K562 (cell line): ENCODE results near the gene SLC29A3.

Experiments
- COPS2 ChIP-seq: fragments of 450-650 bp; conservative IDR thresholded peaks from 2 replicates; pipeline ENCODE4 v1.6.1; 2016; ENCODE audit warnings: mild to moderate bottlenecking, moderate library complexity
- KLF1 ChIP-seq: fragments of 450-650 bp; IDR thresholded peaks from 2 replicates; pipeline ENCODE4 v1.6.1; 2016; ENCODE audit warnings: missing genetic modification characterization, missing compliant biosample characterization
- MYBL2 ChIP-seq, 2 experiments: fragments of 450-650 bp in 1 of 2; sonication (generic) in 1 of 2; formaldehyde crosslinking in 1 of 2; IDR thresholded peaks; 2 replicates each; pipeline versions ENCODE4 v1.6.1 to v1.8.1; 2017 to 2022; ENCODE audit warnings: borderline replicate concordance in 1 of 2, inconsistent platforms in 1 of 2, low read depth in 1 of 2, mild to moderate bottlenecking in 1 of 2, missing genetic modification reagents in 1 of 2, moderate library complexity in 1 of 2
- NUFIP1 ChIP-seq: fragments of 450-650 bp; IDR thresholded peaks from 2 replicates; pipeline ENCODE4 v1.6.1; 2018; ENCODE audit not compliant: partially characterized antibody
- POLR2A ChIP-seq: fragments of 450-650 bp; conservative IDR thresholded peaks from 2 replicates; pipeline ENCODE4 v1.6.1; 2016
- ZKSCAN8 ChIP-seq: fragments of 200-800 bp; sonication (Bioruptor generic); IDR thresholded peaks from 2 replicates; pipeline ENCODE4 v1.6.1; 2016; ENCODE audit warnings: missing genetic modification characterization, missing compliant biosample characterization
- TF ChIP-seq, protein P1 (sequence below): fragments of 250-450 bp; sonication (Bioruptor Pico); IDR thresholded peaks from 2 replicates; pipeline ENCODE4 v1.5.0; 2021; ENCODE audit warnings: mild to moderate bottlenecking, moderate library complexity
- TF ChIP-seq, protein P2 (sequence below): fragments of 250-450 bp; sonication (Bioruptor Pico); IDR thresholded peaks from 2 replicates; pipeline ENCODE4 v1.4.0; 2020; ENCODE audit warnings: borderline replicate concordance

DNA sequence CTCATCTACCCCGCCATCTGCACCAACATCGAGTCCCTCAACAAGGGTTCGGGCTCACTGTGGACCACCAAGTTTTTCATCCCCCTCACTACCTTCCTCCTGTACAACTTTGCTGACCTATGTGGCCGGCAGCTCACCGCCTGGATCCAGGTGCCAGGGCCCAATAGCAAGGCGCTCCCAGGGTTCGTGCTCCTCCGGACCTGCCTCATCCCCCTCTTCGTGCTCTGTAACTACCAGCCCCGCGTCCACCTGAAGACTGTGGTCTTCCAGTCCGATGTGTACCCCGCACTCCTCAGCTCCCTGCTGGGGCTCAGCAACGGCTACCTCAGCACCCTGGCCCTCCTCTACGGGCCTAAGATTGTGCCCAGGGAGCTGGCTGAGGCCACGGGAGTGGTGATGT, 43.1 kb downstream of the SLC29A3 start:
- TF ChIP-seq, protein P1, sequence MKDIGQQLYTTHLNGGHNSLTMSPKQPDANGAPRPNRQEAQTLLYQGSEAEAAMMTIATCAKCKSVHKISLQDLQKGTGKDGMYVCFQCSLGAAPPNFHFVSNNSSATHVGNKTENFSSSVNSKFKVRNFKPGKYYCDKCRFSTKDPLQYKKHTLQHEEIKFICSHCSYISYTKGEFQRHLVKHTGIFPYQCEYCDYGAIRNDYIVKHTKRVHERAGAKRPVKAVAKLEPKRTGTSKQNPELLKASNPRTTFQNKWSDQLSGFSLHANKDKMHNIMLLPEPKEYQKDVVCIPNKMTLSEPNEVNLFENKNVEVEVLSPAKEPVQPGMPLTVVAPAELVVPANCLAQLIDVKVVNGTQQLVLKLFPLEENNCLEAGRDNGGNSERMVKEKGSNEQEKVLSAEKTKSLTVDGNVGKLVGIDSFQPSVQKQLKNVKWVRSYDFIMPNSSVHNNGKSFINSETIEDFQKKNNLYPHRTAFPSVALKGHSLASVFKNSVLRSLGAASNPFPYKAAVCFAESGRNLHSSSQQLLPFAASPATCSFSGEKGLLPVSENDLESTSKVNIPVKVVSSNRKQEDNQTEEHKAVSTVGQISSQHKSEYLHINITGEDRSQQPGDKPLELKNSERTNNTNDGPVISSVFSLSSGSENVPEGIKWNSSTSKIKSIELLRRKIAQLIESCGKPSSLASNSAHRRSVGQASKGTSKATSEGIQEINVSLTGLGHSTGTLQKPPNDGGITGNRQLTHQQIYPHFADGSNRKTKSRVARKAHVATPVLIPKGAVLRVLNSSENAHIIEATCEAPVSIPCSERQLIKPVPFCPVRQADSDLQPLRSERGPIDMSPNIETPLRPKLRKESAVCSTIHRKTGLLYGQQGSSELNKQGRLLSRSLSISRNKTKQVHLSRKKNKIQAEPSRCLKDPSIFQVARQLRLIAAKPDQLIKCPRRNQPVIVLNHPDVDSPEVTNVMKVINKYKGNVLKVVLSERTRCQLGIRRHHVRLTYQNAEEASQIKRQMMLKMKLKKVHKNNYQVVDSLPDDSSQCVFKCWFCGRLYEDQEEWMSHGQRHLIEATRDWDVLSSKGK (CRISPR knock-in tag), result no peak
- TF ChIP-seq ZKSCAN8 (no peak), KLF1 (no peak), NUFIP1 (no peak), MYBL2 (IDR thresholded peaks at IDR 0.05; ENCODE audit: low read depth) (no peak), MYBL2 (CRISPR knock-in tag; IDR thresholded peaks at IDR 0.05; ENCODE audit: borderline replicate concordance) (no peak), COPS2 (no peak), POLR2A (no peak)
- TF ChIP-seq, protein P2, sequence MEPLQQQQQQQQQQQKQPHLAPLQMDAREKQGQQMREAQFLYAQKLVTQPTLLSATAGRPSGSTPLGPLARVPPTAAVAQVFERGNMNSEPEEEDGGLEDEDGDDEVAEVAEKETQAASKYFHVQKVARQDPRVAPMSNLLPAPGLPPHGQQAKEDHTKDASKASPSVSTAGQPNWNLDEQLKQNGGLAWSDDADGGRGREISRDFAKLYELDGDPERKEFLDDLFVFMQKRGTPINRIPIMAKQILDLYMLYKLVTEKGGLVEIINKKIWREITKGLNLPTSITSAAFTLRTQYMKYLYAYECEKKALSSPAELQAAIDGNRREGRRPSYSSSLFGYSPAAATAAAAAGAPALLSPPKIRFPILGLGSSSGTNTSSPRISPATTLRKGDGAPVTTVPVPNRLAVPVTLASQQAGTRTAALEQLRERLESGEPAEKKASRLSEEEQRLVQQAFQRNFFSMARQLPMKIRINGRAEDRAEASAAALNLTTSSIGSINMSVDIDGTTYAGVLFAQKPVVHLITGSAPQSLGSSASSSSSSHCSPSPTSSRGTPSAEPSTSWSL (CRISPR knock-in tag), result no peak
